ENCODE measurements around the gene EREG.
A peak's percentile ranks its signal among the peaks of the same experiment; 100 is the strongest.

Gene EREG

DNA sequence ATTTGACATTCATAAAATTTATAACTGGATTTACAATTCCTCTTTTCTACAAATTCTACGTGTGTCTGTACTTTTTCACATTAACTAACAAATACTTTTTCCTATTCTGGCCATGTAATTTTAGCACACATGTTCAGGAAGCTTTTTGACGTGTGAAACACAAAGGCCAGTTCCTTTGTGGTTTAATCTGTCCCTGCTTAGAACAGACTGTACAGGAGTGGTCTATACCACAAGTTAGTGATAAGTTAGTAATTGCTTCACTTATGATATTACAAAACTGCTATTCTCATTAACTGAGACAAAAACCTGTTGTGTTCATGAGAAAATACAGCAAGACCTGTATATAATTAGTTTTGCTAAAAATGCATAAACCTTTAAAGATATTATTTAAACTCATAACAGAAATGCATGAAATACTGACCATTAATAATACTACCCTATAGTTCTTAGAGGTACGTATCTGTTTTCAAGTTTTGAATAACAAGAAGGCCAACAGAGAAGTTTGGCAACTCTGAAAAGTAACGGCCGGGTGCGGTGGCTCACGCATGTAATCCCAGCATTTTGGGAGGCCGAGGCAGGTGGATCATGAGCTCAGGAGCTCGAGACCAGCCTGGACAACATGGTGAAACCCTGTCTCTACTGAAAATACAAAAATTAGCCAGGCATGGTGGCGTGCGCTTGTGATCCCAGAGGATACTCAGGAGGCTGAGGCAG is 66.3 kb downstream of the EREG start:
- DNase-seq, result no peak

DNA sequence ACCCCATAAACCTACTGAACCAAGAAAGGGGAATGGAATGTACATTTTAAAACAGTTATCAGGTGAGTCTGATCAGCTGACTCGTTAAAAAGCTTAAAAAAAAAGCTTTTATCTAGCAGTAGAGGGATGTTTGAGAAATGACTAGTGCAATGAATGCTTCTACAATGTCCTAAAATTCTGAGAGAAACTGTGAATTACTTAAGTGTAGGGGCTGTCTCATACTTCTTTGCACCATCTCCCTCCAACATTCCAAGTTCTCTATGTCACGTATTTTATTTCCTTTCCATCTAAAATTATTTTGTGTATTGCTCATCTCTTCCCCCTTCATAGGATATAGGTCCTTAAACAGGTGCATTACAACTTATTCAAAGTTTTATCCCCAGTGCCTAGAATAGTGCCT is 68.1 kb downstream of the EREG start:
- DNase-seq, result peak; percentile 36

DNA sequence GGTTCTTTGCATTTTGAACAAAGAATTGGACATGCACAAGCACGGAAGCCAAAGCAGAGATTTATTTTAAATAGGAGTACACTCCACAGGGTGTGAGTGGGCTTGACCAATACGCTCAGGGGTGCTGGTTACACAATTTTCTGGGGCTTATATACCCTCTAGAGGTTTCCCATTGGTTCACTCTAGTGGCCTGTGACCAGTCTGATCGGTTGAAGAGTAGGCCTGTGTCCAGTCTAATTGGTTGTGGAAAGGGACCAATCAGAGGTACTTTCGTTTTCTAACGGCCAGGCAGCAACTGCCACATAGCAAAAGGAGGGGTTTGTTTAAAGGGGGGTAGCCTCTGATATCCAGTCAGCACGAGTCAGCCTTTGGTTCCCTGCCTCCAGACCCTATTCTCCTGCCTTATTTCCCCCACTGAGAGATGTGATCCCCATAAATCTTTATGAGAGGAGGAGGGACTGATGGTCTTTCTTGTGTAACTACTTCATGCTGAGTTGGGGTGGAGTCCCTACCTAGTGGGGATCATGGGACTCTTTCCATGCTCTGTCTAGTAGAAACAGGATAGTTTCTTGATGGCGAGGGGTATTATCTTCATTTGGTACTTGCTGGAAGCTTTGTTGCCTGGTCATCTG is 68.7 kb downstream of the EREG start:
- no peak for DNase-seq

DNA sequence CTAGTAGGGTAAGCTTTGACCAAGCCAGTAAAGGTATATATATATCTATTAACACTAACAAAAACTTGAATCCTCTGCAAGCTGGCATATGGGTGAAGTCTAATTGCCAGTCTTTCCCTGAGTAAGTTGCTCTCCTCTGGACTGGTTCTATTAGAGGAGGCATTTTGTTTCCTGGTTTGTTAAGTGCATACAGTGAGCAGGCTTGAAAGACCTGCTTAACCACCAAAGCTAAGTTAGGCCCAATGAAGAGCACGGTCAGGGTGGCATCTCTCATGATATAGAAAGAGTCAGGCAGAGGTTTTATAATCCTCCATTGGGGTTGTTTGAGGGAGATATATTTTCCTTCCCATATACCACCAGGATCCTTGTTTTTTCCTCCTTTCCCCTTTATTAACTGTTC is 70.4 kb downstream of the EREG start:
- DNase-seq, result no peak

DNA sequence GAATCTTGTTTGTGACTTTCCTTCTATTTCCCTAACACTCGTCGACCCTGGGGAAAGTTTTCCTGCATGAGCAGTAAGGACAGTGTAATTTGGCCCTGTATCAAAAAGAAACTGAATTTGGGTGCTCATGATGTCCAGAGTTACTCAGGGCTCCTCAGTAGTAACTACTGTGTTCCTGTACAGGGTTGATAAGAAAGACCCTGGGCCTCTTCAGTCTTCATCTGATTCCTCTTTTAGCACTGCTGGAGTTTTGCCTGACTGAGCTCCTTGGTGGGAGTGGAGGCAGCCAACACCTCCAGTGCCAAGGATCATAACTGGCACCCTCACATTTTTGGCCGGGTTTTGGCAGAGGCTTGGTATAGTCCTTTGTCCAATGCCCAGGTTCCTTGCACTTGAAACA is 72.9 kb downstream of the EREG start:
- DNase-seq, result no peak

Measured in fibroblast of skin of right biceps (primary cell).